Epidermal melanocyte (primary cell): ENCODE data around the gene ZNF83.
"Not testable (repeated sequence)": the region's sequence is repeated elsewhere in the genome, so short reads cannot be mapped to it uniquely, and the experiment has no call there.

ENCODE experiments used
- DNase-seq: peaks from one replicate; pipeline ENCODE4 v3.0.0; 2011; ENCODE audit warnings: low spot score; ENCODE audit not compliant: insufficient read length

ZNF83 gene

GRCh38 chr19:52640916-52641315 is 2.8 kb upstream of the ZNF83 start:
- DNase-seq: peak; percentile 22

GRCh38 chr19:52639996-52640395 is 1.8 kb upstream of the ZNF83 start:
- DNase-seq: no peak

GRCh38 chr19:52638601-52639000 is 446 bp upstream of the ZNF83 start:
- no peak for DNase-seq

- no peak for DNase-seq
Measured at GRCh38 chr19:52635786-52636570, 2.2 kb downstream of the ZNF83 start.

GRCh38 chr19:52627441-52627840 is 10.7 kb downstream of the ZNF83 start:
- DNase-seq: not testable (repeated sequence)

- no peak for DNase-seq
Measured at GRCh38 chr19:52626915-52627314, 11.2 kb downstream of the ZNF83 start.

GRCh38 chr19:52622261-52622660 is 15.9 kb downstream of the ZNF83 start:
- no peak for DNase-seq

- no peak for DNase-seq
Measured at GRCh38 chr19:52621376-52621775, 16.8 kb downstream of the ZNF83 start.

GRCh38 chr19:52613299-52613906 is 24.8 kb downstream of the ZNF83 start:
- DNase-seq: no peak

GRCh38 chr19:52603558-52604207 is 34.5 kb downstream of the ZNF83 start:
- no peak for DNase-seq

GRCh38 chr19:52602941-52603340 is 35.2 kb downstream of the ZNF83 start:
- no peak for DNase-seq

GRCh38 chr19:52601974-52602366 is 36.2 kb downstream of the ZNF83 start:
- DNase-seq: not testable (repeated sequence)

- DNase-seq: peak; percentile 88
Measured at GRCh38 chr19:52601025-52601973, 36.9 kb downstream of the ZNF83 start.

GRCh38 chr19:52600639-52601024 is 37.5 kb downstream of the ZNF83 start:
- DNase-seq: no peak

GRCh38 chr19:52599241-52599640 is 38.9 kb downstream of the ZNF83 start:
- no peak for DNase-seq

- DNase-seq: not testable (repeated sequence)
Measured at GRCh38 chr19:52593441-52593840, 44.7 kb downstream of the ZNF83 start.

GRCh38 chr19:52592301-52592700 is 45.9 kb downstream of the ZNF83 start:
- no peak for DNase-seq

- no peak for DNase-seq
Measured at GRCh38 chr19:52590728-52591127, 47.4 kb downstream of the ZNF83 start.

- no peak for DNase-seq
Measured at GRCh38 chr19:52585604-52586003, 52.6 kb downstream of the ZNF83 start.

- DNase-seq: no peak
Measured at GRCh38 chr19:52584736-52585440, 53.3 kb downstream of the ZNF83 start.
